Kidney (tissue), 14 donors: Measurements from ENCODE around the gene SLC52A3. TPM values are rescaled to one million over a fixed set of nuclear protein-coding genes. Genes with fewer than 3 reads are reported as not detected.
A peak's percentile ranks its signal among the peaks of the same experiment; 100 is the strongest.

Source experiments
- DNase-seq, 5 donors: peaks; one replicate each; pipeline ENCODE4 v3.0.0-alpha.2; 2013 to 2020
- FAIRE-seq: peaks from 2 replicates; lab custom pipeline; 2012; peaks lifted over from hg19 to GRCh38; lab: Jason Lieb, UNC
- H3K27ac ChIP-seq, 2 donors: one replicate each; pipeline ENCODE4 v1.7.0; 2013; ENCODE audit warnings: low read depth in 2 of 2, low read length in 2 of 2, inconsistent platforms in 1 of 2
- H3K27me3 ChIP-seq: one replicate; pipeline ENCODE4 v1.7.1; 2013; ENCODE audit warnings: low read length, inconsistent platforms; ENCODE audit not compliant: control insufficient read depth, insufficient read depth
- H3K36me3 ChIP-seq, 3 donors: one replicate each; pipeline versions ENCODE4 v1.7.0 to v1.7.1; 2013; ENCODE audit warnings: low read length in 3 of 3, control low read depth in 1 of 3, inconsistent platforms in 1 of 3; ENCODE audit not compliant: insufficient read depth in 3 of 3, control insufficient read depth in 2 of 3
- H3K4me1 ChIP-seq, 3 donors: one replicate each; pipeline versions ENCODE4 v1.7.0 to v1.7.1; 2013; ENCODE audit warnings: low read length in 3 of 3, inconsistent platforms in 1 of 3, low read depth in 1 of 3; ENCODE audit not compliant: control insufficient read depth in 2 of 3, insufficient read depth in 2 of 3
- H3K4me3 ChIP-seq, 3 donors: one replicate each; pipeline versions ENCODE4 v1.7.0 to v1.8.1; 2013; ENCODE audit warnings: low read length in 3 of 3, control low read depth in 1 of 3, inconsistent platforms in 1 of 3
- H3K9ac ChIP-seq, 3 donors: one replicate each; pipeline versions ENCODE4 v1.7.0 to v1.7.1; 2013; ENCODE audit warnings: low read length in 3 of 3, control low read depth in 1 of 3, inconsistent platforms in 1 of 3
- H3K9me3 ChIP-seq, 3 donors: one replicate each; pipeline versions ENCODE4 v1.7.0 to v1.7.1; 2013; ENCODE audit warnings: low read length in 3 of 3, control low read depth in 1 of 3, inconsistent platforms in 1 of 3; ENCODE audit not compliant: control insufficient read depth in 2 of 3, insufficient read depth in 1 of 3
- intact Hi-C: fragments of 100-400 bp; cut with DNase I; formaldehyde crosslinking; loops from one replicate; pipeline ENCODE4 v1.11.1; 2022
- polyA plus RNA-seq: library from polyadenylated mRNA; stranded (reverse); fragments of 350-450 nt; fragmentation: Illumina TruSeq; extraction: RNeasy Lipid Tissue Mini Kit (QIAGEN cat#74804); gene quantifications from one replicate; pipeline ENCODE4 v1.2.3, GENCODE V29; 2014; ENCODE audit warnings: low read depth, low replicate concordance; ENCODE audit not compliant: insufficient read depth
- total RNA-seq: library from RNA; stranded (reverse); fragmentation: NEBNext Ultra II Directional; extraction: Animal tissue kit (Norgen Biotek cat#: 25700); gene quantifications from one replicate; pipeline ENCODE4 v1.2.1, GENCODE V29; 2021
- TF ChIP-seq, protein P1 (sequence below): IDR thresholded peaks from 3 replicates; pipeline ENCODE4 v1.5.1; 2012; ENCODE audit warnings: mild to moderate bottlenecking, moderate library complexity, borderline replicate concordance; ENCODE audit not compliant: insufficient read depth; ENCODE audit errors: extremely low read depth
- donor health status: control.
- donor health status: control.
- donor health status: control.
- donor health status: control.
- donor health status: control.
- donor health status: DM: yes; HTN: yes; CAD: no.
- donor health status: Normal renal cell carcinoma (clear cell type).

The SLC52A3 gene
- total and polyA plus RNA-seq, 2 donors from 2014 or later: 10.9 to 11.4 TPM

DNA sequence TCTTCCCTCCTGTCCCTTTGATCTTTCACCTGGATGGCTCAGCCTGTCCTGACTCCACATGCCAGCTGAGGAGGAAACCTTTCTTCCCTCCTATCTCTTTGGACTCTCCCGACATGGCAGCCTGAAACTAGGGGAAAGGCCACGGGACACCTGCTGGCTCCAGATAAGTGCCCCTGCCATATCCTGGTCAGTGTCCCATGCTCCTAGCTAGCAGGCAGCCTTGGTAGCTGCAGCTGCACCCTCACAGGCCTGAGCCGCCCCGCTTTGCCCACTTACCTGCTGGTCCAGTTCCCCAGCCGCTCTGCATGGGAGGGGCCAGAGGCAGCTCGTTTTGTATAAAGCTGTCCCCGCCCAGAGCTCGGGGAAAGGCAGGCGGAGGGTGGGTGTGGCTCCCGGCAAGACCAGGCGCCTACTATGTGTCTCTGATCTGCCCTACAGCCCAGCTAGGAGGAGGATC, 7.4 kb upstream of the SLC52A3 start:
- Histone ChIP-seq H3K9me3 (peaks cover 0 to 1% (median 0%) of the 10 kb centered on the region in 3 donors), H3K4me3 (no peak overlapping the region), H3K9ac (no peak overlapping the region), H3K27ac (no peak overlapping the region), H3K4me1 (peaks cover 0 to 2% (median 0%) of the 10 kb centered on the region in 3 donors), H3K27me3 (no peaks in the 10 kb centered on the region), H3K36me3 (no peaks in the 10 kb centered on the region)
- DNase-seq (peak in 2 of 5 donors; percentile 36 to 38), FAIRE-seq (no peak)
- intact Hi-C loops: no loop called here
- TF ChIP-seq, protein P1, sequence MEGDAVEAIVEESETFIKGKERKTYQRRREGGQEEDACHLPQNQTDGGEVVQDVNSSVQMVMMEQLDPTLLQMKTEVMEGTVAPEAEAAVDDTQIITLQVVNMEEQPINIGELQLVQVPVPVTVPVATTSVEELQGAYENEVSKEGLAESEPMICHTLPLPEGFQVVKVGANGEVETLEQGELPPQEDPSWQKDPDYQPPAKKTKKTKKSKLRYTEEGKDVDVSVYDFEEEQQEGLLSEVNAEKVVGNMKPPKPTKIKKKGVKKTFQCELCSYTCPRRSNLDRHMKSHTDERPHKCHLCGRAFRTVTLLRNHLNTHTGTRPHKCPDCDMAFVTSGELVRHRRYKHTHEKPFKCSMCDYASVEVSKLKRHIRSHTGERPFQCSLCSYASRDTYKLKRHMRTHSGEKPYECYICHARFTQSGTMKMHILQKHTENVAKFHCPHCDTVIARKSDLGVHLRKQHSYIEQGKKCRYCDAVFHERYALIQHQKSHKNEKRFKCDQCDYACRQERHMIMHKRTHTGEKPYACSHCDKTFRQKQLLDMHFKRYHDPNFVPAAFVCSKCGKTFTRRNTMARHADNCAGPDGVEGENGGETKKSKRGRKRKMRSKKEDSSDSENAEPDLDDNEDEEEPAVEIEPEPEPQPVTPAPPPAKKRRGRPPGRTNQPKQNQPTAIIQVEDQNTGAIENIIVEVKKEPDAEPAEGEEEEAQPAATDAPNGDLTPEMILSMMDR: no peak

DNA sequence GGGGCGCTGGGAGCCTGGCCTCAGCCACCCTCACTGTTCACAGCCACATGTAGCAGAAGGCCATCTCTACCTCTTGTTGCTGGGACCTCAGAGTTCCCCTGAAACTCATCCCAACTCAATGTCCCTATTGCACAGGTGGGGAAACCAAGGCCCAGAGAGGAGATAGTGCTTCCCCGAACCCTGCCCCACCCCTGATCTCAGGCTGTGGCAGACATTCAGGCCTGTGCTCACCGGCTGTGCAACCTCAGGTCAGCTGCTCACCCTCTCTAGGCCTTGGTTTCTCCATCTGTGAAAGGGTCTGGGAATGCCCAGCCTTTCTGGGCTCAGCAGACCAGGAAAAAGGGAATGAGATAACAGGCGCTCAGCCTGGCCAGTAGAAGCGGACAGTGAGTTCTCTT, 6.4 kb upstream of the SLC52A3 start:
- FAIRE-seq (no peak), DNase-seq (no peak)
- no peaks in the 10 kb centered on the region for H3K36me3 ChIP-seq
- H3K27ac ChIP-seq: no peak overlapping the region
- TF ChIP-seq, protein P1: no peak
- H3K4me3 ChIP-seq: no peak overlapping the region
- peaks cover 0 to 2% (median 0%) of the 10 kb centered on the region in 3 donors for H3K4me1 ChIP-seq
- no peak overlapping the region for H3K9ac ChIP-seq
- intact Hi-C loops: no loop called here
- H3K9me3 ChIP-seq: peaks cover 0 to 4% (median 0%) of the 10 kb centered on the region in 3 donors
- H3K27me3 ChIP-seq: no peaks in the 10 kb centered on the region

DNA sequence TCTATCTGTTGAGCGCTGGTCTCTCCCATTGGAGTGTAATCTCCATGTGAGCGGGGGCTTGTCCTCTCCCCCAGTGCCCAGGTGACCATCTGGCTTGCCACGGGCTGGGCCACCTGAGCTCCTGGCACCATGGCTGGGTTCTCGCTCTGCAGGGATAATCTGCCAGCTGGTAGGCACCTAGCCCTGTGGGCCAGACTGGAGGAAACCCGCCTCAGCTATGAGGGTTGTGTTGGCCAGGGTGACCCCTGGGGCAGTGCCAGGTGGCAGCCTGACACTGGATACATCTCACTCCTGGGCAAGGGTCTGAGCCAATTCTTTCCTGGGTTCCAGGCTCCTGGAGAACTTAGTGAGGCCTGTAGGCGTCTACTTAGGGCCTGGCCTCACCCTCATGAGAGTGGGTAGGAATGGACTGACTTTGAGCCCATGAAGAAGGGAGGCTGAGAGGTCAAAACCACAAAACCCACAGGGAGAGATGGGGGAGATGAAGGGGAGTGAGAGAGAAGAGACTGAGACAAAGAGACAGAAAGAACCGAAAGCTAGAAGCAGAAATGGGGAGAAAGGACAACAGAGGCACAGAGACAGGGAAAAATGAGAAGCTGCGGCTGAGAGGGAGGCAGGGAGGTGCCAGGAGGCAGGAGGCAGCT, 5.8 kb upstream of the SLC52A3 start:
- no peak for DNase-seq
- no peak overlapping the region for H3K9ac ChIP-seq

More for the DNA sequence above, 5.8 kb upstream of the SLC52A3 start:
- peaks cover 0 to 3% (median 0%) of the 10 kb centered on the region in 3 donors for H3K4me1 ChIP-seq
- no peaks in the 10 kb centered on the region for H3K27me3 ChIP-seq
- no peak overlapping the region for H3K27ac ChIP-seq
- TF ChIP-seq, protein P1: no peak
- intact Hi-C loops: no loop called here
- FAIRE-seq: no peak
- H3K4me3 ChIP-seq: no peak overlapping the region
- H3K36me3 ChIP-seq: no peaks in the 10 kb centered on the region
- H3K9me3 ChIP-seq: peaks cover 0 to 4% (median 0%) of the 10 kb centered on the region in 3 donors
